ENCODE results near the gene NSFL1C.

NSFL1C gene

GRCh38 chr20:1442304-1442703 lies 24.3 kb downstream of the NSFL1C start:
- Histone ChIP-seq H3K9me3 (no peaks in the 10 kb centered on the region), H3K27me3 (no peaks in the 10 kb centered on the region), H3K36me3 (peaks cover 57 to 82% (median 68%) of the 10 kb centered on the region in 3 donors), H3K4me1 (no peaks in the 10 kb centered on the region), H3K27ac (no peak overlapping the region), H3K4me3 (no peak overlapping the region)
- intact Hi-C loops (cut with DNase I; ENCODE audit: low total_unique reads), result no loop called here
- TF ChIP-seq, protein P1, sequence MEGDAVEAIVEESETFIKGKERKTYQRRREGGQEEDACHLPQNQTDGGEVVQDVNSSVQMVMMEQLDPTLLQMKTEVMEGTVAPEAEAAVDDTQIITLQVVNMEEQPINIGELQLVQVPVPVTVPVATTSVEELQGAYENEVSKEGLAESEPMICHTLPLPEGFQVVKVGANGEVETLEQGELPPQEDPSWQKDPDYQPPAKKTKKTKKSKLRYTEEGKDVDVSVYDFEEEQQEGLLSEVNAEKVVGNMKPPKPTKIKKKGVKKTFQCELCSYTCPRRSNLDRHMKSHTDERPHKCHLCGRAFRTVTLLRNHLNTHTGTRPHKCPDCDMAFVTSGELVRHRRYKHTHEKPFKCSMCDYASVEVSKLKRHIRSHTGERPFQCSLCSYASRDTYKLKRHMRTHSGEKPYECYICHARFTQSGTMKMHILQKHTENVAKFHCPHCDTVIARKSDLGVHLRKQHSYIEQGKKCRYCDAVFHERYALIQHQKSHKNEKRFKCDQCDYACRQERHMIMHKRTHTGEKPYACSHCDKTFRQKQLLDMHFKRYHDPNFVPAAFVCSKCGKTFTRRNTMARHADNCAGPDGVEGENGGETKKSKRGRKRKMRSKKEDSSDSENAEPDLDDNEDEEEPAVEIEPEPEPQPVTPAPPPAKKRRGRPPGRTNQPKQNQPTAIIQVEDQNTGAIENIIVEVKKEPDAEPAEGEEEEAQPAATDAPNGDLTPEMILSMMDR (IDR thresholded peaks at IDR 0.05), result no peak
- no peak for DNase-seq

- DNase-seq, result no peak
- H3K27me3 ChIP-seq, result no peaks in the 10 kb centered on the region
- H3K4me1 ChIP-seq, result no peaks in the 10 kb centered on the region
- no peak overlapping the region for H3K4me3 ChIP-seq
- no peak overlapping the region for H3K27ac ChIP-seq
- intact Hi-C loops (cut with DNase I; ENCODE audit: low total_unique reads), result no loop called here
- TF ChIP-seq, protein P1 (IDR thresholded peaks at IDR 0.05), result no peak
- H3K36me3 ChIP-seq, result peaks cover 49 to 70% (median 57%) of the 10 kb centered on the region in 3 donors
- H3K9me3 ChIP-seq, result no peaks in the 10 kb centered on the region
These were observed 25.5 kb downstream of the NSFL1C start for GRCh38 chr20:1441133-1441532.

GRCh38 chr20:1440024-1440423 lies 26.6 kb downstream of the NSFL1C start:
- no peak for DNase-seq
- TF ChIP-seq, protein P1 (IDR thresholded peaks at IDR 0.05), result no peak
- Histone ChIP-seq H3K27me3 (no peaks in the 10 kb centered on the region), H3K27ac (no peak overlapping the region), H3K9me3 (no peaks in the 10 kb centered on the region), H3K4me1 (no peaks in the 10 kb centered on the region), H3K36me3 (peaks cover 38 to 59% (median 45%) of the 10 kb centered on the region in 3 donors), H3K4me3 (no peak overlapping the region)
- intact Hi-C loops (cut with DNase I; ENCODE audit: low total_unique reads), result no loop called here

DNA sequence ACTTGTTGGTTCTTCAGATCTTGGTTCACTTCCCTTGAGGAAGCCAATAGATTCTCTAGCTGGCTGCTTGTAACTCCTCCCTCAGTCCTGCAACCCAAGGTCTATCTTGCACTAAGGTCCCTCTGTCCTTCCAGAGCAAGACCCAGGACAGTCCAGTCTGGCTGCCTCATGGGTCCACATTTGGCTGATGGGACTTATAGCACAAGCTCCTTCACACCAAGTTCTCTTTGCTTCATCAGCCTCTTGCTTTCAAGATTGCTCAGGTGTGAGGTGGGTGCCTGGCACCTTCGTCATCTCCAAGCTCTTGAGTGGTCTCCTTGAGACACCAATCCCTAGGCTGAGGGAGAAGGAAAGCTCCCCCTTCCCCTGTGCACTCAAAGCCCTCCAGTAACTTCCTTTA lies 28.3 kb downstream of the NSFL1C start:
- peaks cover 21 to 50% (median 29%) of the 10 kb centered on the region in 3 donors for H3K36me3 ChIP-seq
- TF ChIP-seq, protein P1 (IDR thresholded peaks at IDR 0.05), result no peak
- intact Hi-C loops (cut with DNase I; ENCODE audit: low total_unique reads), result no loop called here
- H3K9me3 ChIP-seq, result no peaks in the 10 kb centered on the region
- no peaks in the 10 kb centered on the region for H3K4me1 ChIP-seq
- no peaks in the 10 kb centered on the region for H3K27me3 ChIP-seq
- H3K4me3 ChIP-seq, result no peak overlapping the region
- no peak overlapping the region for H3K27ac ChIP-seq
- DNase-seq, result no peak

GRCh38 chr20:1437235-1437904 lies 29.3 kb downstream of the NSFL1C start:
- Histone ChIP-seq H3K4me1 (no peaks in the 10 kb centered on the region), H3K9me3 (no peaks in the 10 kb centered on the region), H3K27me3 (no peaks in the 10 kb centered on the region), H3K4me3 (no peak overlapping the region), H3K36me3 (peaks cover 11 to 40% (median 19%) of the 10 kb centered on the region in 3 donors), H3K27ac (no peak overlapping the region)
- intact Hi-C loops (cut with DNase I; ENCODE audit: low total_unique reads), result loop anchor here (1.0 kb wide), 1 partner anchor 124 kb away; no protein-coding TSS in a partner anchor
- peak; percentile 65 to 73 for DNase-seq
- TF ChIP-seq, protein P1 (IDR thresholded peaks at IDR 0.05), result peak; percentile 68 to 74
